NCI-H524 (cell line): ENCODE measurements around the gene CAD.
"Not testable (repeated sequence)": the region's sequence is repeated elsewhere in the genome, so short reads cannot be mapped to it uniquely, and the experiment has no call there.

Experiments
- DNase-seq, 2 experiments: peaks; one replicate each; lab custom pipeline; 2025; lab: John Stamatoyannopoulos, UW

The CAD gene

GRCh38 chr2:27256855-27257454, 39.8 kb downstream of the CAD start:
- no peak for DNase-seq

- no peak for DNase-seq
Measured at GRCh38 chr2:27258051-27258450, 40.9 kb downstream of the CAD start.

GRCh38 chr2:27261241-27261925, 44.2 kb downstream of the CAD start:
- no peak for DNase-seq

GRCh38 chr2:27261926-27262298, 44.7 kb downstream of the CAD start:
- no peak for DNase-seq

GRCh38 chr2:27262379-27263286, 45.5 kb downstream of the CAD start, which contains the start of gene SLC30A3:
TSS of gene SLC30A3 (minus strand) at chr2:27263047. CDS start at chr2:27262906, 141 bp downstream.
- peak; percentile 53 to 71 for DNase-seq

- DNase-seq = peak; percentile 48 to 67
Measured at GRCh38 chr2:27263287-27264252, 46.4 kb downstream of the CAD start.

GRCh38 chr2:27264253-27264752, 47.1 kb downstream of the CAD start:
- DNase-seq = peak; percentile 36 to 62

GRCh38 chr2:27264753-27265535, 47.8 kb downstream of the CAD start:
- DNase-seq = peak; percentile 71 to 82

GRCh38 chr2:27265536-27265870, 48.3 kb downstream of the CAD start:
- no peak for DNase-seq

GRCh38 chr2:27268296-27268695, 51.1 kb downstream of the CAD start:
- not testable (repeated sequence) for DNase-seq

GRCh38 chr2:27270131-27270530, 53.0 kb downstream of the CAD start:
- no peak for DNase-seq

GRCh38 chr2:27270670-27271069, 53.5 kb downstream of the CAD start:
- no peak for DNase-seq

GRCh38 chr2:27271631-27272340, 54.6 kb downstream of the CAD start:
- DNase-seq = no peak

- DNase-seq = peak in 1 of 2 experiments; percentile 42
Measured at GRCh38 chr2:27272537-27273522, 55.7 kb downstream of the CAD start.

- no peak for DNase-seq
Measured at GRCh38 chr2:27275211-27276150, 58.3 kb downstream of the CAD start, which contains the start of gene DNAJC5G. TSS of gene DNAJC5G (plus strand) at chr2:27275433. CDS start at chr2:27276729, 1,296 bp downstream.

GRCh38 chr2:27278010-27278409, 60.8 kb downstream of the CAD start:
- DNase-seq = no peak

- DNase-seq = no peak
Measured at GRCh38 chr2:27280826-27281225, 63.7 kb downstream of the CAD start.
